ENCODE results near the gene SLAMF1.

GRCh38 chr1:160670701-160671100 lies 23.9 kb upstream of the SLAMF1 start:
- TF ChIP-seq CTCF (conservative IDR thresholded peaks at IDR 0.05; ENCODE audit: low read depth, low read length) (no peak), EZH2 (IDR thresholded peaks at IDR 0.05; ENCODE audit: borderline replicate concordance, low read depth, low read length, poor library complexity, severe bottlenecking) (no peak)

Data from A673 (cell line).